ENCODE measurements around the gene RUSF1.
"Not testable (repeated sequence)": the region's sequence is repeated elsewhere in the genome, so short reads cannot be mapped to it uniquely, and the experiment has no call there.

Gene RUSF1

GRCh38 chr16:31452631-31453106 lies 55.5 kb downstream of the RUSF1 start:
- peak; percentile 26 for DNase-seq (ENCODE audit: low spot score)

GRCh38 chr16:31451681-31452351 lies 56.4 kb downstream of the RUSF1 start:
- DNase-seq (ENCODE audit: low spot score) = peak; percentile 33

- DNase-seq (ENCODE audit: low spot score) = no peak
Measured at GRCh38 chr16:31451201-31451600, 57.0 kb downstream of the RUSF1 start.

GRCh38 chr16:31445931-31446330 lies 62.3 kb downstream of the RUSF1 start:
- DNase-seq (ENCODE audit: low spot score) = not testable (repeated sequence)

GRCh38 chr16:31441956-31442355 lies 66.2 kb downstream of the RUSF1 start:
- no peak for DNase-seq (ENCODE audit: low spot score)

- DNase-seq (ENCODE audit: low spot score) = no peak
Measured at GRCh38 chr16:31440516-31441184, 67.5 kb downstream of the RUSF1 start.

GRCh38 chr16:31439519-31439918 lies 68.7 kb downstream of the RUSF1 start:
- DNase-seq (ENCODE audit: low spot score) = no peak

Measured in hematopoietic multipotent progenitor cell treated with erythropoietin and hydrocortisone succinate and interleukin-3 and kit ligand, for 15 days (in vitro differentiated cells).